ENCODE measurements around the gene ARHGEF12.

DNA sequence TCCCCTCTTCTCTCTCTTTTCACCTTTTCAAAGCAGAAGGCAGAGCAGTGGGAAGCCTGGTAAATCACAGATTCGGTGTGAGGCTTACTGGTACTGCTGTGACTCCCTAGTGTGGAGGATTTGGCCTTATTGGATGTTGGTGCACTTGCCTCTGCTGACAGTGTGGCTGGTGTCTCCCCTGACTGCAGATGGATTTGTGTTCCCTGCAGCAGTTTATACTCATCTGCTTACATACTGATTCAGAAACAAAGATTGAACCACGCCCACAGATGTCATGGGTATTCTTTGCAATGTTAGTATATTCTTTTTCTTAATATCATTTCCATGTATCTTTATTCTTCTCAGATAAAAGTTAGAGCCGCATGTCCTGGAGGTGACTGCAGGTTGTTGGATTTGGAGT, 148.5 kb downstream of the ARHGEF12 start:
- no peak for TF ChIP-seq EZH2 (IDR thresholded peaks at IDR 0.05; ENCODE audit: borderline replicate concordance, insufficient read depth, low read depth, low read length, poor library complexity, severe bottlenecking)
- no peak for TF ChIP-seq CTCF (IDR thresholded peaks at IDR 0.05)
